ENCODE results near the gene MMP24OS.
"Not testable (repeated sequence)": the region's sequence is repeated elsewhere in the genome, so short reads cannot be mapped to it uniquely, and the experiment has no call there.

DNA sequence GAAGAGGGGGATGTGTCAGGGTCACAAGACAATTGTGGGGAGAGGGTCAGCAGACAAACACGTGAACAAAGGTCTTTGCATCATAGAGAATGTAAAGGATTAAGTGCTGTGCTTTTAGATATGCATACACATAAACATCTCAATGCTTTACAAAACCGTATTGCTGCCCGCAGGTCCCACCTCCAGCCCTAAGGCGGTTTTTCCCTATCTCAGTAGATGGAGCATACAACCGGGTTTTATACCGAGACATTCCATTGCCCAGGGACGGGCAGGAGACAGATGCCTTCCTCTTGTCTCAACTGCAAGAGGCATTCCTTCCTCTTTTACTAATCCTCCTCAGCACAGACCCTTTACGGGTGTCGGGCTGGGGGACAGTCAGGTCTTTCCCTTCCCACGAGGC, 15.6 kb downstream of the MMP24OS start:
- TF ChIP-seq, protein P1, sequence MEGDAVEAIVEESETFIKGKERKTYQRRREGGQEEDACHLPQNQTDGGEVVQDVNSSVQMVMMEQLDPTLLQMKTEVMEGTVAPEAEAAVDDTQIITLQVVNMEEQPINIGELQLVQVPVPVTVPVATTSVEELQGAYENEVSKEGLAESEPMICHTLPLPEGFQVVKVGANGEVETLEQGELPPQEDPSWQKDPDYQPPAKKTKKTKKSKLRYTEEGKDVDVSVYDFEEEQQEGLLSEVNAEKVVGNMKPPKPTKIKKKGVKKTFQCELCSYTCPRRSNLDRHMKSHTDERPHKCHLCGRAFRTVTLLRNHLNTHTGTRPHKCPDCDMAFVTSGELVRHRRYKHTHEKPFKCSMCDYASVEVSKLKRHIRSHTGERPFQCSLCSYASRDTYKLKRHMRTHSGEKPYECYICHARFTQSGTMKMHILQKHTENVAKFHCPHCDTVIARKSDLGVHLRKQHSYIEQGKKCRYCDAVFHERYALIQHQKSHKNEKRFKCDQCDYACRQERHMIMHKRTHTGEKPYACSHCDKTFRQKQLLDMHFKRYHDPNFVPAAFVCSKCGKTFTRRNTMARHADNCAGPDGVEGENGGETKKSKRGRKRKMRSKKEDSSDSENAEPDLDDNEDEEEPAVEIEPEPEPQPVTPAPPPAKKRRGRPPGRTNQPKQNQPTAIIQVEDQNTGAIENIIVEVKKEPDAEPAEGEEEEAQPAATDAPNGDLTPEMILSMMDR (conservative IDR thresholded peaks at IDR 0.05 in 1 of 2, IDR thresholded peaks at IDR 0.05 in 1 of 2; ENCODE audit: low read depth in 1 of 2, low read length in 2 of 2): not testable (repeated sequence)
- TF ChIP-seq EZH2 (IDR thresholded peaks at IDR 0.05; ENCODE audit: low read length, missing control alignments): not testable (repeated sequence)
